Effector memory CD8-positive, alpha-beta T cell (primary cell): ENCODE results near the gene TRAPPC2.
A peak's percentile ranks its signal among the peaks of the same experiment; 100 is the strongest.

ENCODE experiments used
- ATAC-seq: fragments of 150-1000 bp; cut with Tn5 transposase; replicated peaks from 2 replicates; pipeline ENCODE4 v1.10.0; 2021; ENCODE audit warnings: mild to moderate bottlenecking, moderate library complexity
- DNase-seq, 3 experiments: peaks; one replicate each; pipeline ENCODE4 v3.0.0; 2021
- H3K27ac Mint-ChIP-seq, 2 donors: one replicate each; pipeline ENCODE4 v1.8.0; 2022; ENCODE audit warnings: mild to moderate bottlenecking in 2 of 2, mixed read lengths in 2 of 2, moderate library complexity in 2 of 2
- H3K27me3 Mint-ChIP-seq, 2 donors: one replicate each; pipeline ENCODE4 v1.8.0; 2022; ENCODE audit warnings: mixed read lengths in 2 of 2
- H3K36me3 Mint-ChIP-seq: one replicate; pipeline ENCODE4 v1.8.0; 2022; ENCODE audit warnings: mild to moderate bottlenecking, moderate library complexity, mixed read lengths; ENCODE audit not compliant: insufficient read depth
- H3K4me1 Mint-ChIP-seq, 2 donors: one replicate each; pipeline ENCODE4 v1.8.0; 2022; ENCODE audit warnings: low read depth in 2 of 2, mixed read lengths in 2 of 2
- H3K4me3 Mint-ChIP-seq, 2 donors: one replicate each; pipeline ENCODE4 v1.8.0; 2022; ENCODE audit warnings: mild to moderate bottlenecking in 2 of 2, mixed read lengths in 2 of 2, moderate library complexity in 2 of 2
- H3K9me3 Mint-ChIP-seq, 2 donors: one replicate each; pipeline ENCODE4 v1.8.0; 2022; ENCODE audit warnings: mixed read lengths in 2 of 2

Gene TRAPPC2

DNA sequence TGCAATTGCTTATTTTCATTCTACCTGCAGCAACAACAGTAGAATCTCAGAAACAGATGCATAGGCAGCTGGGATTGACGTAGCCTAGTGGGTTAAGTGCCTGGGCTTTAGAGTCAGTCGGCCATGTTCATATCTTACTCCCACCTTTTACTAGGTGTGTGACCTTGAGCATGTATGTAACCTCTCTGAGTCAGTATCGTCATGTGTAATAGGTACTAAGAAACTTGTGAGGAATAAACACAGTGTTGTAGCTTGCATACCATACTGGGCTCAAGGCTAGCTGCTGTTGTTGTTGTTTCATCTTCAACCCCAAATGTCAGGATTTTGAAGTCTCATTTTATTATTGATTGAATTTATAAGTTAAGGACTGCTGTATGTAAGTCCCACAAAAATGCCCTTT lies 31.3 kb downstream of the TRAPPC2 start:
- DNase-seq (no peak), ATAC-seq (no peak)
- H3K4me3 Mint-ChIP-seq: no peak overlapping the region
- no peaks in the 10 kb centered on the region for H3K27me3 Mint-ChIP-seq
- H3K9me3 Mint-ChIP-seq: no peaks in the 10 kb centered on the region
- peaks cover 22% of the 10 kb centered on the region for H3K36me3 Mint-ChIP-seq
- peaks cover 26 to 41% of the 10 kb centered on the region in 2 donors for H3K4me1 Mint-ChIP-seq
- no peak overlapping the region for H3K27ac Mint-ChIP-seq

DNA sequence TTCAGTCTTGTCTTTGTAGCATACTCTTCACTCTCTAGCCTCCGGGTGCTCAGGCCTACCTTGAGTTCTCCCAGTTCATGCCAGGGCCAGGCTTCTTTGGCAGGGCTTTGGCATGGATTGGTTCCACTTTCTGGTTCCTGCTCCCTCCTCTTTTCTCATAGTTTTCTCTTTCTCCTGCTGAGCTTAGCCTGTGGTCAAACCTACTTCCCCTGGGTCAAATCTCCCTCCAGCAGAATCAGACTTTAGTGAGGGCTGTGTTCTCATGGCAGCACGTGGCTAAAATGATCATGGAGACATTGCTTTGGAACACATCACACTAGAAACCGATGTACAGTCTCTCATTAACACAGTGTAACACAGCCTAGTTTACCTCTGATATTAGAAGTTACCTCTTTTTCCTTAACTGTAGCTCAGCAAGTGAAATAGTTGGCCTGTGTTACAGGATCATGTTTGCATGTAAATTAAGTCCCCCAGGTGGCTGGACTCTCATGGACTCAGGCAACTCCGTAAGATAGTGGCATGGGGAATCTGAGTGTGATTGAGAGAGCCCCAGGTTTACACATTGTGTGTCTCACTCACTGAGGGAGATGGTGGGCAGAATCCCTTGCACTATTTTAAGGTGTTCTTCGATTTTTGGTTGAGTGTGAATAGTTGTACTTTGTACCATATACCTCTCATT lies 32.2 kb downstream of the TRAPPC2 start:
- Mint-ChIP-seq H3K4me1 (peaks cover 28 to 44% of the 10 kb centered on the region in 2 donors), H3K27ac (peak overlapping the region; percentile 50 to 79), H3K36me3 (peaks cover 22% of the 10 kb centered on the region), H3K27me3 (no peaks in the 10 kb centered on the region), H3K9me3 (no peaks in the 10 kb centered on the region), H3K4me3 (peak overlapping the region; percentile 19 to 20)
- DNase-seq (no peak), ATAC-seq (no peak)

GRCh38 chrX:13700380-13700779 lies 34.0 kb downstream of the TRAPPC2 start:
- no peak for ATAC-seq

DNA sequence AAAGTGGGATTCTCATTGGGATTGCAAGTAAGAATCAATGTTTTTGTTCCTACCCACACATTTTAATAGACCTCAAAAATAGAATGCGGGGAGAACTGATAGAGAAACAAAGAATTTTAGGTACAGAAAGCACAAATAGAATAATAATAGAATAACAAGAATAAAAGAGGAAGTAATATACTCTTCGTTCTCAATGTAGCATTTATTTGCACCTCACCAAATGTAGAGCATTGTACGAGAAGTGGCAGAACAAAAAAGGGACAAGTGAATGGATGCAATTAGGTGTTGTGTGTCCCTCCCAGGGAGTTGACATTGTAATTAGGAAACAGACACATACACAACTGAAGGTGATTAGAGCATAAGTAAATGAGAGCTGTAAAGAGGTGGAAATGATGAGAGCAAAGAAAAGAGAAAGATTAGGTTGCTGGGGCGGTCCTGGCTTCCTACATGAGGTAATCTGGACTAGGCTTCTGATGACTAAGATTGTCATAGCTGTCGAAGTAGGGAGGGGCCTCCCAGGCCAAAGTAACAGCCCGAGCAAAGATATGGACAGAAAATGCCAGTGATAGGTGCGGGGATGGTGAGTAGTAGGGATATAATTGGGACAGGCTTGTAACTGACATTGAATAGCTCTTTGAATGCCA lies 35.1 kb downstream of the TRAPPC2 start:
- H3K4me3 Mint-ChIP-seq: peak overlapping the region; percentile 7 to 8
- peaks cover 41 to 57% of the 10 kb centered on the region in 2 donors for H3K4me1 Mint-ChIP-seq
- DNase-seq (no peak), ATAC-seq (peak; percentile 45)
- H3K36me3 Mint-ChIP-seq: peaks cover 2% of the 10 kb centered on the region
- H3K9me3 Mint-ChIP-seq: no peaks in the 10 kb centered on the region
- H3K27ac Mint-ChIP-seq: peak overlapping the region; percentile 7 to 59
- no peaks in the 10 kb centered on the region for H3K27me3 Mint-ChIP-seq

More at GRCh38 chrX:13700380-13700779, 34.0 kb downstream of the TRAPPC2 start:
- Mint-ChIP-seq H3K4me1 (peaks cover 34 to 53% of the 10 kb centered on the region in 2 donors), H3K36me3 (peaks cover 9% of the 10 kb centered on the region), H3K4me3 (no peak overlapping the region), H3K9me3 (no peaks in the 10 kb centered on the region), H3K27ac (peak overlapping the region in 1 of 2 donors; percentile 35), H3K27me3 (no peaks in the 10 kb centered on the region)
- no peak for DNase-seq

- peaks cover 2% of the 10 kb centered on the region for H3K36me3 Mint-ChIP-seq
- peaks cover 44 to 54% of the 10 kb centered on the region in 2 donors for H3K4me1 Mint-ChIP-seq
- H3K27ac Mint-ChIP-seq: no peak overlapping the region
- H3K4me3 Mint-ChIP-seq: no peak overlapping the region
- no peak for DNase-seq
- H3K9me3 Mint-ChIP-seq: no peaks in the 10 kb centered on the region
- no peak for ATAC-seq
- H3K27me3 Mint-ChIP-seq: no peaks in the 10 kb centered on the region
These were observed 36.0 kb downstream of the TRAPPC2 start for GRCh38 chrX:13698432-13698831.

DNA sequence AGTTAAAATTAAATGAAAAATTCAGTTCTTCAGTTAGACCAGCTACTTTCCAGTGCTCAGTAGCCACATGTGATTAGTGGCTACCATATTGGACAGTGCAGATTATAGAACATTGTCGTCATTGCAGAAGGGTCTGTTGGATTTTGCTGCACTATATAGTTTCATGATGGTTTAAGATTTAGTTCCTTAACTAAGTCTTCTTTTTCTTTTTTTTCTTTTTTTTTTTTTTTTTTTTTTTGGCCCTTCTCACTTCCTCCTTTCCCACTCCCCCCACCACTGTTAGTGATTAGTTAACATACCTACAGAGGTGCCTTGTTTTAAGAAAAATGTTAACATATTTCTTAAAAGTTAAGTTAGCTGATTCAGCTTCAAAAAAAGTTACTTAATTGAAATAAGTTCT lies 36.4 kb downstream of the TRAPPC2 start:
- no peak for ATAC-seq
- H3K36me3 Mint-ChIP-seq: peaks cover 4% of the 10 kb centered on the region
- peak overlapping the region; percentile 81 to 89 for H3K27ac Mint-ChIP-seq
- H3K9me3 Mint-ChIP-seq: no peaks in the 10 kb centered on the region
- peaks cover 48 to 56% of the 10 kb centered on the region in 2 donors for H3K4me1 Mint-ChIP-seq
- no peaks in the 10 kb centered on the region for H3K27me3 Mint-ChIP-seq
- no peak overlapping the region for H3K4me3 Mint-ChIP-seq
- DNase-seq: no peak

DNA sequence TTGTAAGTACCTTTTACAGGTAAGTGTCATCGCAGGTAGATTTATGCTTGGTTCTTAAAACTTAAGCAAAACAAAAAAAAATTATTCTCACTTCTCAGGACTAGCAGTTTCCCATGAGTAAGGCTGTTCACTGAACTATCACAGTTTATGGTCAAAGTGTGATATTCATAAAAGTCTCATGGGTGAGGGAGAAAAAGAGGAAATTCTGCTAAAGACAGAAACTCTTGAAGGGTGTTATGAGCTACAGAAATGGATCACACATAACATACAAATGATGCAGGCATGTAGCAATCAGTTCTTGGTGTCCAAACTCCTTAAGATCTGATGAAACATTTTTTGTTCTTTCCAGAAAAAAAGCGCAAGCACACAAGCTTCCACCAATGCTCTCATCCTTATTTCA lies 37.0 kb downstream of the TRAPPC2 start:
- Mint-ChIP-seq H3K36me3 (peaks cover 6% of the 10 kb centered on the region), H3K27ac (peak overlapping the region; percentile 81 to 89), H3K27me3 (no peaks in the 10 kb centered on the region), H3K9me3 (no peaks in the 10 kb centered on the region), H3K4me3 (peak overlapping the region; percentile 33 to 70), H3K4me1 (peaks cover 50 to 56% of the 10 kb centered on the region in 2 donors)
- ATAC-seq: peak; percentile 85
- DNase-seq: no peak

- Mint-ChIP-seq H3K4me3 (peak overlapping the region in 1 of 2 donors; percentile 53), H3K27me3 (no peaks in the 10 kb centered on the region), H3K36me3 (peaks cover 6% of the 10 kb centered on the region), H3K4me1 (peaks cover 42 to 49% of the 10 kb centered on the region in 2 donors), H3K9me3 (no peaks in the 10 kb centered on the region), H3K27ac (peak overlapping the region; percentile 13 to 93)
- DNase-seq (no peak), ATAC-seq (no peak)
These were observed 38.8 kb downstream of the TRAPPC2 start for GRCh38 chrX:13695601-13696115.

DNA sequence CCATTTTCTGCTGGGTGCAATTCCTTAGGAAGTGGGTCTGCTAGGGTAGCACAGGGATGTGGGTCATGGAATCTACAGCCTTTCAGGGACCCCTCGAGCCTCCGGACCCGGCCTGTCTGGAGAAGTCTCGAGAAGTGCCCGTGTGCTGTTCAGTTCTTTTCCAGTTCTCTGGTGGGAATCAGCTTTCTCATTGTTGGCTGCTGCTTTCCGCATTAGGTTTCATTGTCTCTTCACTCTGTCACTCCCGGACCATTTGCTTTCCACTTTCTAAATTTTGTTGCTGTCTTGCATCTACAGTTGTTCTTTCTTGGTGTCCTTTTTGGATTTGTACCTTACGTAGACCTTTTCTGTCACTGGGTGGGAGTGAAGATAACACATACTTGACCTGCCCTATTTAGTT lies 39.4 kb downstream of the TRAPPC2 start:
- Mint-ChIP-seq H3K27ac (peak overlapping the region in 1 of 2 donors; percentile 93), H3K4me1 (peaks cover 47 to 56% of the 10 kb centered on the region in 2 donors), H3K4me3 (peak overlapping the region; percentile 45 to 53), H3K27me3 (no peaks in the 10 kb centered on the region), H3K36me3 (peaks cover 6% of the 10 kb centered on the region), H3K9me3 (no peaks in the 10 kb centered on the region)
- DNase-seq: no peak
- ATAC-seq: no peak

DNA sequence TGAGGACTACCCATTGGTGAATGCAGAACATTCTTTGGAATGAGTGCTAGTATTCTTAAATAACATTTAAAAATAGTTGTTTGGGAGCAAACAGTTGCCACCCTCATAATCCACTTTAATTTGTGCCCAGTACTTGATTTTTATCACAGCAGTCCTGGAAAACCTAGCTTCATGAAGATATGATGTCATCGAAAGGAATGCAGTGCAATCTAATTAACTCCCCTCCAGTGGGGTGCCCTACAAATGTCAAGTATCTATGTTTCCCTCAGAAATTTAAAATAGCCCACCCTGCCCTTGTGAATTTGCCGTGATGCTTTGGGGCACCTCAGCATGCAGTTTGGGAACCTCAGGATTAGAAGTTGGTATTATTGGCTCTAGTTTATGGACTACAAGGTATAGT lies 40.1 kb downstream of the TRAPPC2 start:
- no peaks in the 10 kb centered on the region for H3K27me3 Mint-ChIP-seq
- H3K36me3 Mint-ChIP-seq: peaks cover 8% of the 10 kb centered on the region
- no peak overlapping the region for H3K4me3 Mint-ChIP-seq
- H3K9me3 Mint-ChIP-seq: no peaks in the 10 kb centered on the region
- peak overlapping the region in 1 of 2 donors; percentile 86 for H3K27ac Mint-ChIP-seq
- peaks cover 45 to 55% of the 10 kb centered on the region in 2 donors for H3K4me1 Mint-ChIP-seq
- no peak for ATAC-seq
- DNase-seq: no peak

- ATAC-seq (no peak), DNase-seq (no peak)
- Mint-ChIP-seq H3K4me3 (peak overlapping the region; percentile 66 to 68), H3K36me3 (peaks cover 11% of the 10 kb centered on the region), H3K27ac (peak overlapping the region; percentile 84 to 86), H3K4me1 (peaks cover 44 to 53% of the 10 kb centered on the region in 2 donors), H3K27me3 (no peaks in the 10 kb centered on the region), H3K9me3 (no peaks in the 10 kb centered on the region)
These were observed 41.0 kb downstream of the TRAPPC2 start for GRCh38 chrX:13693341-13693961.

- ATAC-seq (no peak), DNase-seq (no peak)
- no peaks in the 10 kb centered on the region for H3K27me3 Mint-ChIP-seq
- H3K4me1 Mint-ChIP-seq: peaks cover 44 to 56% of the 10 kb centered on the region in 2 donors
- H3K27ac Mint-ChIP-seq: peak overlapping the region; percentile 84 to 86
- peak overlapping the region; percentile 66 to 68 for H3K4me3 Mint-ChIP-seq
- no peaks in the 10 kb centered on the region for H3K9me3 Mint-ChIP-seq
- peaks cover 11% of the 10 kb centered on the region for H3K36me3 Mint-ChIP-seq
These were observed 41.6 kb downstream of the TRAPPC2 start for GRCh38 chrX:13692771-13693231.

DNA sequence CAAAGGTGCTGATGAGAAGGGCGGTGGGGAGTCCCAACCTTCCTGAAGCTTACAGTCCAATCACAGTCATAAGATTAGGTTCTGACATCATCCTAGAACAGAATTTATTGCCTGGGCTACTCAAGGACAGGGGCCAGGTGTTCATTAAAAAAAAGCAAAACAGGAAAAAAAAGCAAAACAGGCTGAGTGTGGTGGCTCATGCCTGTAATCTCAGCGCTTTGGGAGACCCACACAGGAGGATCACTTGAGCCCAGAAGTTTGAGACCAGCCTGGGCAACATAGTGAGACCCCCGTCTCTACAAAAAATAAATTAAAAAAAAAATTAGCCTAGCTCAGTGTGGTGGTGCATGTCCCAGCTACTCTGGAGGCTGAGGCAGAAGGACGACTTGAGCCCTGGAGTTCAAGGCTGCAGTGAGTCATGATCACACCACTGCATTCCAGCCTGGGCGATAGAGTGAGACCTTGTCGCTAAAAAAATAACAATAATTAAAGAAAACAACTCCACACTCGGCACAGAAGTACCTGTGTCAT lies 42.5 kb downstream of the TRAPPC2 start:
- peaks cover 11% of the 10 kb centered on the region for H3K36me3 Mint-ChIP-seq
- H3K9me3 Mint-ChIP-seq: no peaks in the 10 kb centered on the region
- H3K27ac Mint-ChIP-seq: peak overlapping the region; percentile 84 to 86
- no peak for DNase-seq
- no peaks in the 10 kb centered on the region for H3K27me3 Mint-ChIP-seq
- ATAC-seq: peak; percentile 38
- H3K4me3 Mint-ChIP-seq: peak overlapping the region; percentile 66 to 68
- H3K4me1 Mint-ChIP-seq: peaks cover 40 to 54% of the 10 kb centered on the region in 2 donors
